IPS-11a (cell line): ENCODE results near the gene SLC24A3.

Experiments used
- H3K4me3 ChIP-seq: one replicate; pipeline ENCODE4 v1.5.1; 2013; ENCODE audit warnings: low read depth, low read length, control low read depth

SLC24A3 gene

DNA sequence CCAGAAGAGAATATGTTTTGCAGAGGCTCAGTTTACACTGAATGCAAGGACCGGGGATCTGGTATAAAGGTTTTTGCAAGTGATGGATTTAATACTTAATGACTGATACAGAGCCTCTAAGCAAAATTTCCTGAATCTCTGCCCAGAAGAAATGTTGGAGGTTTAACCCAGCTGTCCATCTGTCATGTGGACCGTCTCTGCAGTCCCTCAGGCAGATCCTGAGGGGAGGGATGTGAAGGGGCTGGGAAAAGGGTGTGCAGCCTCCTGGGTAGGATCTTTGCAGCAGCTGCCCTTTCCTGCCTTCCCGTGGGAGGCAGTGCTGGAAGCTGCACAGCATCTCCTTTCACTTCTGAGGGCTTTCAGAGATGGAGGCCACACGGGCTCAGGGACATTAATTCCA lies 207.0 kb downstream of the SLC24A3 start:
- no peak overlapping the region for H3K4me3 ChIP-seq

DNA sequence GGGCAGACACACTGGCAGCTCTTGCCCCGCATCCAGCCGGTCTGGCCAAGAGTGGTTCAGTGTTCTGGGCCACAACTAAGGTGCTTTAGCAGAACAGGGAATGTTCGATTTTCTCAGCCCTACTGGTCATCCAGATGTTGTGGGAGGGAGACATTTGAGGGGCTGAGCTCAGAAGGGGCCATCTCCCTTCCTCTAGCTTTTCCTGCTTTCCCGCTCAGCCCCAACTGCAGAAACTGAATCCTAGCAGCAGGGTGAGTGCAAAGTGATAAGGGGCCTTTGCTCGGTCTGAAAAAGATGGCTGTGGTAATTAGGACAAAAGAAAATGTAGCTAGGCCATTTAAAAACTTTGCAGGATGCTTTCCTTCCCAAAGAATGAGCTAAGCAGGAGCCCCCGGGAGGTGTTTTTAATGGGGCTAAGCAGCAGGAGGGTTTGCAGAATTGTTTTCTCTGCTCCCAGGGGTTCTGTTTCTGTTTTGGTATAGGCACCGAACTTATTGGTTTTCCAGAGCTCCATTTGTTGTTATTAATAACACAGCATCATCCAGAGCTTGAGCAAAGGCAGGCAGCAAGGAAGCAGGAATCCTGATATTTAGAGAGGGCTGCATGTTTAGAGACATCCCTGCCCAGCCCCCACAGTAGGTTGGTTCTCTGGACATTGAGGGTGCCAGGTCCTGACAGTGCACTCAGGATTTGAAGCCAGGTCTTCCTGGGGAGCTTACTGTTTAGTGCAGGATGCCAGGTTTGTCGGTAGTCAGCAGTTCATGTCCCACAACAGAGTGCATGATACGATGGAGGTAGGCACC lies 210.9 kb downstream of the SLC24A3 start:
- H3K4me3 ChIP-seq, result no peak overlapping the region

DNA sequence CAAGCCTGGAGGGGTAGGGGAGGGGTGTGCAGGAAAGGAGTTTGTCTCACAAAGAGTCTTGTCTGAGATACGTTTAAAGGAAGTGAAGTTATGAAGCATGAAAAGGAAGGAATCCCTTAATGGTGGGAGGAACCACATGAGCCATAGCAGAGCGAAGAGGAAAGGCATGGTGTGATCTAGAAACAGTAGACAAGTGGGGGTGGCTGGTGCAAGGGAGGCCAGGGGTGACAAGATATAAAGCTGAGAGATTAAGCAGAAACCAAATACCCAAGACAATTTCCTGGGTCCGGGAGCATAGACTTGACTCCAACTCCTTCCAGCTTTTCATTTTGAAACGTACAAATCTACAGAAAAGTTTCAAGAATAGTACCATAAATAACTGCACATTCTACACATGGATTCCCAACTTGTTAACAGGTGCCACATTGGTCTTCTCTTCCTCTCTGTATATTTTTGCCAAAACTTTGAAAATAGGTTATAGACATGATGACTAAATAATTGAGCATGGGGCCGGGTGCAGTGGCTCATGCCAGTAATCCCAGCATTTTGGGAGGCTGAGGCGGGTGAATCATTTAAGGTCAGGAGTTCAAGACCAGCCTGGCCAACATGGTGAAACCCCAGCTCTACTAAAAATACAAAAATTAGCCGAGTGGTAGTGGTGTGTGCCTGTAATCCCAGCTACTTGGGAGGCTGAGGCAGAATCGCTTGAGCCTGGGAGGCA lies 211.6 kb downstream of the SLC24A3 start:
- no peak overlapping the region for H3K4me3 ChIP-seq

DNA sequence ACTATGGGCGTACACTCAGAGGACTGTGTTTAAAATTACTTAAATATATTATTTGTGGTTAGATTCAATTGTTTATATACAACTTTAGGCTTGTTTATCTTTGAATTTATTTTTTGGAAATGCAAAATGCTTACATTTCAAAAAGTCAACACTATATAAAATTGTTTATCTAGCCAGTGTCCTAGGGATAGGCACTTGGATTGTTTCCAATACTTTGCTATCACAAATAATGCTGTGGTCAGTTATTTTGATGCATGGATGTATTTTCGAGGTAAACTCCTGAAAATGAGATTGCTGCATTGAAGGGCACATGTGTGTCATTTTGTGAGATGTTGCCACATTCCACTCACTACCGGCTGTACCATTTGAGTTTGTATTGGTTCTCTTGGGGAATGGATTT lies 213.9 kb downstream of the SLC24A3 start:
- no peak overlapping the region for H3K4me3 ChIP-seq

DNA sequence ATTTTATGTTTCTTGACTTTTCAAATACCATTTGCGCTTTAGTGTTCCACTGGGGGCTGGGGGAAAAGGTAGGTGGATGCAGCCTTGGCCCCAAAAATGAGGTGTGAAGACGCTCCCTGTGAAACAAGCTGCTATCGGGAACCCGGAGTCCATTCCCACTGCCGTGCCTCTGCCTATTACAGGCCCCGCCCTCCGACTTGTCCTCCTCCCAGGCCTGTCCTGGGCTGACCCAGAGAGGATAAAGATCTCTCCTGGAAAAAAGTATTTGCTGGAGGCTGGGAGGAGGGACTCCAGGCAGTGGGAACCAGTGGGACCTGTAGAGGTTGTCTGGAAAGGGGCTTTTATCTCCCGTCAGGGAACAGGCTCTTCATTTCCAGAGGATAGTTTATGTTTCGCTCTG lies 215.0 kb downstream of the SLC24A3 start:
- H3K4me3 ChIP-seq, result no peak overlapping the region

DNA sequence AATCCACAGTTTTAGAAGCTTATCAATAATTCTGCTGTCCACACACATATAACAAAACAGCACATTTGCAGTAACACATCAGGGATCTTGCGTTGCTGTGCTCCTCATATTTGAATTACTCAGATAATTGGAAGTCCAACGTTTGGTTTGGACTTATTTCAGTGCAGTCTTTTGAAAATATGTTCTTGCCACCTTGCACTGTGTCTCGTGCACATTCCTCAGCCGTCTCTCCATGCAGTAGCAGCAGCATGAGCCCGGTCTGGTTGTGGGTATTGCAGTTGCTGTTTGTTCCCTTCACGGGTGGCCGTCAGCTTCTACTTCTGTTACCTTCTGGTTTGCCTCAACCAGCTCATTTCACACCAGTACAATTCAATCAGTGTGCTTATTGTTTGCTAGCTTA lies 215.5 kb downstream of the SLC24A3 start:
- no peak overlapping the region for H3K4me3 ChIP-seq

DNA sequence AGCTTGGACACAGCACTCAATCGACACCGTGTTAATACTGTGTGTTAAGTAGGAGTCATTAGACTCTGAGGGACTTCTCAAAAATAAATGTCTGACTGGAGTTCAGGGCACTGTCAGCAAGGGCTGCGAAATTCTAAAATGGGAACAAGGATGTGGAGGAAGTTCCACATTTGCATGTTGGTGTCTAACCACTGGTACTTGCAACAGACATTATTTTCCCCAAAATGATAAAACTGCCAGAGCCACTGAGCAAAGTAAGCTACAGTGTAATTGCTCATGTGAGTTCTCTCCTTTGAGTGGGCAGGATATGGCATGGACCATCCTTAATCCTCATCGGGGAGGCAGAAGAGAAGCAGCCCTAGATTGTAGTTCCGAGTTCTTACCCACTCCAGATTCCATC lies 215.9 kb downstream of the SLC24A3 start:
- no peak overlapping the region for H3K4me3 ChIP-seq

DNA sequence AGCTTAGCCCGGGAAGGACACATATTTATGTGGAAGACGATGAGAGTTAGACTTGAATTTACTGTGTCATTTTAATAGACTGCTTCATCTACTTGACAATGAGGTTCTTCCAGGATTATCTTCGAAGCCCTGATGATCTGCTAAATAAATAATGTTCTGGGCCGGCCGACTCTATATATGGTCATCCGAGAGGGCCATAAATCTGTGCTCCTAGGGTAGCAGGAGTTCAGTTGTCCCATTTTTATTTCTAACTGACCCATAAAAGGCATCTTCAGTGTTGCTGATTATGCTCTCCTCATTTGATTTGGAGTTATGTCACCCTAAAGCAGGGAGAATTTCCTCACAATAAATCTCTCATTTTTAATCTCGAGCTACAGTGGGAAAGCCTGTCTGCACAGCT lies 217.1 kb downstream of the SLC24A3 start:
- H3K4me3 ChIP-seq, result no peak overlapping the region

DNA sequence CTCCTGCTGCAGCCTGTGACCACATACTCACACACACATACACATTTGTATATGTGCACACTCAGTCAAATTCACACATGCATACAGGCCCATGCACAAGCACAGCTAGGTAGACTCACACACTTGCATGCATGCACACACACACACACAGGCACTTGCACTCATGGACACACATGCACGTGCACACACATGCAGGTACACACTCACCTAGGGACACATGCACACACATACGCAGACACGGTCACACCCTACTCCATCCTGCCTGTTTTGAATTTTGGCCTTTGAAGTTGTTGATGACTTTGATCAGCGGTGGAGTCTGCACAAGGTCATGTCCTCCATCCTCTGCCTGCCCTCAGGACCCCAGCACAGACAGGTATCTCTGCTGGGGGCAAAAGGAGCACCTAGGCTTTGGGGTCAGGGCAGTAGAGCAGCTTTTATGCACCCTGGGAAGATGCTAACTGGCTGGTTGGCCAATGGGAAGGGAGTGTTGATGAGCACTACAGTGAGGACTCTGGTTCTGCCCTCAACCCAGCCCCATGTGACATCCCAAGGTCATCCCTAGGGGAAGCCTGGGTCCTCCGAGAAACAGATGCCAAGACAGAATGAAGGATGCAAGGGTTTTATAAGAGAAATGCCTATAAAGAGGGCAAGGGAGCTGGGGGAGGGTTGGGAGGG lies 218.3 kb downstream of the SLC24A3 start:
- no peak overlapping the region for H3K4me3 ChIP-seq

DNA sequence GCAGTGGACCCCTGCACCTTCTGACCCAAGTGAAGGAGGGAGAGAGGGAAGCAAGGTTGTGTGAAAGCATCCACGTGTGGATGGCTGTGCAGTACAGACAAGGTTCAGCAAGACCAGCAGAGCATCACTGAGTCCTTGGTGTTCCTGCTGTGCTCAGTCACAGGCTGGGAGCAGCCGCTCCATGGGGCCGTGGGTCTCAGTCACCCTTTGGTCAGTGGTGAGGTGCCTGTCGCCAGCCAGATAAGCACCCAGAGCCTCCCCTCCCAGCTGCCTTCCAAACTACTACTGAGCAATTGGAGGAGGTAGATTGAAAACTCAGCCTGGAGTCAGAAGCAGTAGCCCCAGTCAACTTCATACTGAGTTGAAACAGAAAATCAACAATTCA lies 218.9 kb downstream of the SLC24A3 start:
- no peak overlapping the region for H3K4me3 ChIP-seq

DNA sequence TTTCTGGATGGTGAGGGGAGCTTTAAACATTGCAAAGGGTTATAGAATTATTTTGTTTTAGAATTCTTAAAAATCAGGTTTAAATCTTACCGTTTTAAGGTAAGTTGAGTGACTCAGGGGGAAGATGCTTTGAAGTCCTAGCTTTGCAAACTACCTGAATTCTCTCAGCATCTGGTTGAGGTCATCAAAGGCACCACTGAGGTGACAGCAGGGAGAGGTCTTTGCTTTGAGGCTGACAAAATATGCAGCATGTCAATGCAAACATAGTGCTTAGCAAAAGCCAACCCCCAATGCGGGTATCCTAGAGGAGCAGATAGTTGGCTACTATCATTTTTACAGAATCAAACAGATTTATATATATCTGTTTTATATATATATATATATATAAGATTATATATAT lies 219.5 kb downstream of the SLC24A3 start:
- no peak overlapping the region for H3K4me3 ChIP-seq

DNA sequence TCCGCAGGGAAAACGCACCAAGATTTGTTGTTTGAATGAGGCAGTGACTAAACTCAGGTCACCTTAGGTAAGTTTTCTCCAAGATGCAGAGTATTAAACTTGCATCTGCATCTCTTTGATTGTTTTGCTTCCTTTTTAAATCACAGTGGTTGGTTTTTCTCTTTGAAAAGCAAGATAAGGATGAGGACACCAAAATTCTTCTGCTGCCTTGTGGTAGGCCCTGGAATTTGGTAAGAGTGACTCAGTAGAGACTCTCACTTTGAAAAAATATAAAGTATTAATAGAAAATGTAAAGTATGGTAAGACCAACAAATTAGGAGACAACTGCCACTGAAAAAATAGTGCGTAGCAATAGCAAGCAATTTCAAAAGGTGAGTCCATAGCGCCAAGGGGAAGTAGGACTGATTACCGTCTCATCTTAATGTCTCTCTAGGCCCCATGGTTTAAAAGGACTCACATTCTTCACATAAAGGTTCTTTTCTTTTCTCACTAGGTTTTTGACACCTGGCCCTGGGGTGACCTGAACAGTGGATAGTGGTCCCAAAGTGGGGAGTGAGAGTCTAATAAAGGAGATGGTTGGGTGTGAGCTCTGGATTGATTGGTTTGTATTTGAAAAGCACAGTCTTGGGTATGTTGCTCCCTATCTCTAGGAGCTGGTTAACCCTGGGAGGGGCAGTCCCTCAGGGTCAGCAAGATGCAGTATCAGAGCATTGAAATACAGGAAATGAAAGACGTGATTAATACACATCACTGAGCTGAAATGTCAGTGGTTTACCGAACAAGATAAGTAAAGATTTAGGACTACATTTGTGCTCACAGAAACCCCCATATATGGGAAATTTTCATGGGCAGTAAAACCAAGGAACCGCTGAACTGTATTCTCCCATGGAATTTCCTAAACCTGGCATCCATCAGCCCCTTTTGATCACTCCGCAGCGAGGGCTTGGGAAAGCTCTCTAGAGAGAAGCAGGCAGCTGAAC lies 221.2 kb downstream of the SLC24A3 start:
- H3K4me3 ChIP-seq, result no peak overlapping the region

DNA sequence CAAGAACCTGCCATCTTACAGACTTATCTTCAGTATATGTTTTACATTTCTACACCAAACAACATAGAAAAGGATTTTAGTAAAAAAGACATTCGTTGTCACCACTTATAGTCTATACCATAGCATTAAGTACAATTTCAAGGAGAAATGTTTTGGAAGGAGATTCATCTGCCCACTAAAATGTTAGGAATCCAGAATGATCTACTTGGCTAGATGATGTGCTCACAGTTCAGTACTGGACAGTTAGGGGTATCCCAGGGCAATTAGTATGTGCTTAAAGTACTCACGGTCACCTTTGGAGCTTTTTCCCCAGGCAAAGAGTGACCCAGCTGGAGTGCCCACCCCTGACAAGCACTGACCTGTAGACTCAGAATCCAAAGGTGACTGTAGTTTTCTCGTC lies 222.9 kb downstream of the SLC24A3 start:
- H3K4me3 ChIP-seq, result no peak overlapping the region

DNA sequence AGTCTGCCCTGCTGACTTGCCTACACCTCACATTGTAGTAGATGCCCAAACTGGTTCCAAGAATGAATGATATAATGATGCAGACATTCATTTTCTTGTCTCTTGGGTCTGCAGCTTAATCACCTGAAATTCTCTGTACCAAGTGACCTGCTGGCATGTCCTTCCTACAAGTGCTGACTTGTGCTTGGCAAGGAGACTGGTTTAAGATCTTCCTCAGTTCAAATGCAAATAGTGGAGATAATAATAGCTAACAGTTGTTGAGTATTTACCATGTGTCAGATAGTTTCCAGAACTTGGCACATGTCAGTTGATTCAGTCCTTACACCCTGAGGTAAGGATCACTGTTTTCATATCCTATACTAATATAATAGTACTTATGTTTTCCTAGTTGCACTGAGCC lies 223.4 kb downstream of the SLC24A3 start:
- H3K4me3 ChIP-seq, result no peak overlapping the region

DNA sequence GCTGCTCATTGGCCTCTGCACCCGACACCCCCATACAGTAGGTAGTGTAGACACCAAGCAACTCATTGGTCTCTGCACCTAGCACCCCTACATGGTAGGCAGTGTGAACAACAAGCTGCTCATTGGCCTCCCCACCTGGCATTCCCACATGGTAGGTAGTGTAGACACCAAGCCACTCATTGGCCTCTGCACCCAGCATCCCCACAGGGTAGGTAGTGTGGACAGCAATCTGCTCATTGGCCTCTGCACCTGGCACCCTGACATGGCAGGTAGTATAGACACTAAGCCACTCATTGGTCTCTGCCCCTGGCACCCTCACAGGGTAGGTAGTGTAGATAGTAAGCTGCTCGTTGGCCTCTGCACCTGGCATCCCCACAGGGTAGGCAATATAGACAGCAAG lies 226.0 kb downstream of the SLC24A3 start:
- no peak overlapping the region for H3K4me3 ChIP-seq

DNA sequence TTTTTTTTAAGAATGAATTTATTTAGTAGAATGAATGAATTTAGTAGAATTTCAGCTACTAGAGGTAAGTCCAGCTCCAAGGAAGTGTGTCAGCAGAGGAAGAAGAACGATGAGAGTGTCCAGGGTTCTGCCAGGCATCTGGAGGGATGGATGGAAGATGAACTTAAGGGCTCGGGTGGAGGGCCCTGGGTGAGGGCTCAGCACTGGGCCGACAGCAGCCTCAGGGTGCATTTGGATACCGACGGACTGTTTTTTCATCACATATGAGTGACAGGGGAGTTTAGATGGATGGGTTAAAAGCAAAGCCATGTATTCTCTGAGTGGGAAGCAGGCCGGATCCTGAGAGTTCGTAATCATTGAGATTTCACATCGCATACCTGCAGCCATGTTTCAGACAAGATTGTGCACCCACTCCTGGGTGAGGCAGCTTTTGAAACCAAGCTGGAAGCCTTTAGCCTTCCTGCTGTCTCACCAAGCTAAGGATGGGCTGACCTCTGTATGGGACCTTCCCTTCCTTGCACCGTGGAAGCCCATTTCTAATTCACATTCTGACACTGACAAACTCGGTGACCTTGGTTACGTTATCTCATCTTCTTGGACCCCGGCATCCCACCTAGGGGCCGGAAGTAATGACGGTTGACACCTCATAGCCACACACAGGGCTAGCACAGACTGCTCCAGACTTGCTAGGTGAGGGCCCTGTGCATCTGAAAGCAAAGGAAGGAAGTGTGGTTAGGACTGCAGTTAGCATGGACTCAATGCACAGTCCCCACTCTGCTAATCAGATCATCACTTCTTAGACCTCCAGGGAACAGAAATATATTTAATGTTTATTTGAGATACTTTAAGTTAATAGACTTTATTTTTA lies 228.5 kb downstream of the SLC24A3 start:
- H3K4me3 ChIP-seq, result no peak overlapping the region

DNA sequence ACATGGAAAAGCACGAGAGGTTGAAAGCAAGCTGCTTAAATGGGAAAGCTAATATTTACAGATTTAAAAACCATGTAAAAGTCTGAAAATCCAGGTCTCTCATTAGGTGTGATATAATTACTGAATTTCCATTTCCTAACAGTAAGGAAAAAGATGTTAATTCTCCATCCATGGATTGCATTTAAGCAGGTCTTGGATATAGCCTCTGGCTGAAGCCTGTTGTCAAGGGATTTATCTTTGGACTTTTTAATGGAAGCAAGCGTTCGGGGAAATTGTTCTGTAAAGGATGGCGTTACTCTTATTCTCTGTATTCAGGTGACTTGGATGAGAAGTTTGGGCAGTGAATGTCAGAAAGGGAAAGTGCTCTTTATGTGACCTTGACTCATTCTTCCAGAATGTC lies 233.8 kb downstream of the SLC24A3 start:
- no peak overlapping the region for H3K4me3 ChIP-seq

DNA sequence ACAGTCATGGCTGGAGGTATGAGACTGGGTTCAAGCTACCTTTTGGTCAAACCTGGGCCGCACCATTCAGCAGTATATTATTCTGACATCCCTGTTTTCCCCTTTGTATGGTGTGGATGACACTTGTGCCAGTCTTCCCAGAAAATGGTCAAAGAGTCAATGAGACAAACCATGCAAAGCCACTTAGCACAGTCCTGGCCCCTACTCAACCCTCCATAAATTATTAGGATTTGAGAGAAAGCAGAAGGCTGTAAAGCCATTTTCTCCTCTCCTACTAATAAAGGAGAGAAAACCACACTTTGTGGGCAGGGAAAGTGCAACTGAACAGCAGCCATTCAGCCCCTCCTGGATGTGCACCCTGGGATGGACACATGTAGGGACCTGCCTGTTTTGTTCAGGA lies 236.2 kb downstream of the SLC24A3 start:
- H3K4me3 ChIP-seq, result no peak overlapping the region

DNA sequence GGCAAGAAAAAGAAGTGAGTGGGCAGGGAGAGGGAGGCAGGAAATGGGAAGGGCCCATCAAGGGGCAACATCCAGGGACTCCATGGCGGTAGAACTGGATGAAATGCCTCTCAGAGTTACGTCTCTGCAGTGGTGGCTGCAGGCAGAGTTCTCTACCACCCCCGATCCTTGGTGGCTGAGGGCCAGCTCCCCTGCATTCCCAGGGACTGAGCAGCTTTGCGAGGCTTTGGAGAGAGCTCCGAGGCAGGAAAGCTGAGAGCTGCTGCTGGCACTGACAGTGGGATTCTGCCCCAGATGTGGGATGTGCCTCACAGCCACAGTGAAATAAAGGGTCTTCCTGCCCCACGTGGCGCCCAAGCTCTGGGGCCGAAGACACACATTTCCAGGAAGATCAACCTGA lies 236.6 kb downstream of the SLC24A3 start:
- H3K4me3 ChIP-seq, result no peak overlapping the region
